IMR-90 (cell line): ENCODE results near the gene NAA35. TPM values are rescaled to one million over a fixed set of nuclear protein-coding genes. Genes with fewer than 3 reads are reported as not detected.

ENCODE experiments used
- ATAC-seq: fragments of 200-7000 bp; cut with Tn5 transposase; 2 replicates; pipeline ENCODE4 v1.9.1; 2020; ENCODE audit warnings: low read depth, mild to moderate bottlenecking, moderate library complexity
- BruUV-seq: library from RNA; stranded (reverse); fragments of 400-500 nt; replicated peaks from 2 replicates; lab custom pipeline; 2021; lab: Mats Ljungman, UMichigan
- CTCF ChIA-PET: fragments of 300-600 bp; formaldehyde crosslinking; extraction: SDS; loops from one replicate; lab custom pipeline; 2021; ENCODE audit warnings: antibody characterized with exemption; lab: Yijun Ruan, JAX
- POLR2A ChIA-PET: fragments of 300-600 bp; sonication (Branson Sonifier 250); formaldehyde crosslinking; loops from one replicate; lab custom pipeline; 2022; ENCODE audit warnings: antibody characterized with exemption; ENCODE audit not compliant: unreplicated experiment; lab: Charles Lee
- DNase-seq: peaks from one replicate; pipeline ENCODE4 v3.0.0; 2013
- H2AFZ ChIP-seq: replicated peaks from 2 replicates; pipeline ENCODE3; 2013; ENCODE audit warnings: low read length, mild to moderate bottlenecking; ENCODE audit not compliant: poor library complexity
- H2AK5ac ChIP-seq: 2 replicates; pipeline ENCODE4 v1.6.1; 2013; ENCODE audit warnings: low read depth, low read length, inconsistent platforms
- H2AK9ac ChIP-seq: replicated peaks from 2 replicates; pipeline ENCODE3; 2013; ENCODE audit warnings: mild to moderate bottlenecking, low read depth, low read length, moderate library complexity; ENCODE audit not compliant: poor library complexity
- H2BK120ac ChIP-seq: 2 replicates; pipeline ENCODE4 v1.6.1; 2013; ENCODE audit warnings: low read depth, low read length, inconsistent platforms
- H2BK15ac ChIP-seq: 3 replicates; pipeline ENCODE4 v1.6.1; 2013; ENCODE audit warnings: low read depth, low read length, inconsistent platforms
- H2BK20ac ChIP-seq: 2 replicates; pipeline ENCODE4 v1.6.1; 2013; ENCODE audit warnings: low read depth, mild to moderate bottlenecking, inconsistent platforms, low read length, moderate library complexity
- H2BK5ac ChIP-seq: 2 replicates; pipeline ENCODE4 v1.6.1; 2013; ENCODE audit warnings: mild to moderate bottlenecking, low read depth, low read length, inconsistent platforms; ENCODE audit not compliant: poor library complexity, severe bottlenecking
- H3K14ac ChIP-seq: replicated peaks from 2 replicates; pipeline ENCODE4 v1.6.1; 2013; ENCODE audit warnings: low read depth, low read length, inconsistent platforms
- H3K18ac ChIP-seq: 2 replicates; pipeline ENCODE4 v1.6.1; 2013; ENCODE audit warnings: low read depth, low read length, control low read depth
- H3K23ac ChIP-seq: 2 replicates; pipeline ENCODE4 v1.6.1; 2013; ENCODE audit warnings: low read depth, low read length, inconsistent platforms
- H3K27ac ChIP-seq: 2 replicates; pipeline ENCODE4 v1.5.1; 2013; ENCODE audit warnings: mild to moderate bottlenecking, control low read depth, low read length; ENCODE audit not compliant: insufficient read depth
- H3K27me3 ChIP-seq: 2 replicates; pipeline ENCODE4 v1.6.1; 2013; ENCODE audit warnings: low read length; ENCODE audit not compliant: control insufficient read depth, insufficient read depth
- H3K36me3 ChIP-seq: 2 replicates; pipeline ENCODE4 v1.6.1; 2013; ENCODE audit warnings: low read length, mixed read lengths; ENCODE audit not compliant: control insufficient read depth, insufficient read depth
- H3K4ac ChIP-seq: 2 replicates; pipeline ENCODE4 v1.6.1; 2013; ENCODE audit warnings: low read depth, low read length, inconsistent platforms
- H3K4me1 ChIP-seq: 2 replicates; pipeline ENCODE4 v1.6.1; 2013; ENCODE audit warnings: low read length, mixed read lengths; ENCODE audit not compliant: control insufficient read depth, insufficient read depth
- H3K4me2 ChIP-seq: 2 replicates; pipeline ENCODE4 v1.6.1; 2013; ENCODE audit warnings: low read depth, mild to moderate bottlenecking, control low read depth, low read length, moderate library complexity
- H3K4me3 ChIP-seq: 2 replicates; pipeline ENCODE4 v1.5.1; 2013; ENCODE audit warnings: low read depth, mild to moderate bottlenecking, control low read depth, low read length, moderate library complexity; ENCODE audit not compliant: insufficient read depth
- H3K56ac ChIP-seq: 2 replicates; pipeline ENCODE4 v1.6.1; 2013; ENCODE audit warnings: low read length, inconsistent platforms; ENCODE audit not compliant: insufficient read depth; ENCODE audit errors: extremely low read depth
- H3K79me1 ChIP-seq, 2 experiments: 2 replicates each; pipeline ENCODE4 v1.6.1; 2013; ENCODE audit warnings: low read length in 2 of 2, inconsistent platforms in 1 of 2, low read depth in 1 of 2
- H3K9ac ChIP-seq: 2 replicates; pipeline ENCODE4 v1.6.1; 2013; ENCODE audit warnings: low read depth, low read length, control low read depth
- H3K9me1 ChIP-seq: 2 replicates; pipeline ENCODE4 v1.6.1; 2013; ENCODE audit warnings: low read length, inconsistent platforms; ENCODE audit not compliant: insufficient read depth
- H3K9me3 ChIP-seq: 2 replicates; pipeline ENCODE4 v1.6.1; 2013; ENCODE audit warnings: low read length; ENCODE audit not compliant: control insufficient read depth, insufficient read depth
- H4K20me1 ChIP-seq: 2 replicates; pipeline ENCODE4 v1.6.1; 2013; ENCODE audit warnings: low read length, inconsistent platforms; ENCODE audit not compliant: insufficient read depth
- H4K5ac ChIP-seq: 2 replicates; pipeline ENCODE4 v1.6.1; 2013; ENCODE audit warnings: mild to moderate bottlenecking, low read depth, low read length, control low read depth
- H4K8ac ChIP-seq, 2 experiments: 2 replicates each; pipeline ENCODE4 v1.6.1; 2013; ENCODE audit warnings: low read depth in 2 of 2, low read length in 2 of 2, control low read depth in 1 of 2, inconsistent platforms in 1 of 2
- H4K91ac ChIP-seq: 2 replicates; pipeline ENCODE4 v1.6.1; 2013; ENCODE audit warnings: low read depth, low read length, inconsistent platforms; ENCODE audit not compliant: insufficient read depth
- BHLHE40 ChIP-seq: fragments of 150-350 bp; IDR thresholded peaks from 2 replicates; pipeline ENCODE4 v1.6.1; 2016; ENCODE audit warnings: mild to moderate bottlenecking, low read depth, low read length
- ELK1 ChIP-seq: fragments of 150-350 bp; IDR thresholded peaks from 2 replicates; pipeline ENCODE4 v1.6.1; 2016; ENCODE audit warnings: low read depth, mild to moderate bottlenecking, low read length, moderate library complexity, borderline replicate concordance
- MAFK ChIP-seq: IDR thresholded peaks from 2 replicates; pipeline ENCODE4 v1.6.1; 2012; ENCODE audit warnings: low read depth, low read length, improper control_type of control experiment
- MAZ ChIP-seq: IDR thresholded peaks from 2 replicates; pipeline ENCODE4 v1.6.1; 2012; ENCODE audit warnings: low read depth, mild to moderate bottlenecking, low read length, improper control_type of control experiment, moderate library complexity, borderline replicate concordance
- RCOR1 ChIP-seq: IDR thresholded peaks from 2 replicates; pipeline ENCODE4 v1.6.1; 2012; ENCODE audit warnings: mild to moderate bottlenecking, low read length, improper control_type of control experiment; ENCODE audit not compliant: insufficient replicate concordance
- SMC3 ChIP-seq: fragments of 150-350 bp; IDR thresholded peaks from 2 replicates; pipeline ENCODE4 v1.6.1; 2016; ENCODE audit warnings: low read depth, mild to moderate bottlenecking, antibody characterized with exemption, low read length, moderate library complexity
- USF2 ChIP-seq: fragments of 150-350 bp; IDR thresholded peaks from 2 replicates; pipeline ENCODE4 v1.6.1; 2017; ENCODE audit warnings: mild to moderate bottlenecking, antibody characterized with exemption, low read length, low read depth
- WGBS, 2 experiments: methylation state at CpG; one replicate each; pipeline versions ENCODE4 v1.1.5 to v1.1.7; 2013; ENCODE audit warnings: missing lambda C conversion rate in 2 of 2; ENCODE audit not compliant: insufficient read length in 1 of 2; ENCODE audit errors: extremely low coverage in 2 of 2; 5-methylcytosine and 5-hydroxymethylcytosine counted together
- dilution Hi-C: fragments of 300-500 bp; cut with HindIII; formaldehyde crosslinking; loops from one replicate; pipeline ENCODE4 v1.14.3; 2018; ENCODE audit warnings: low sequenced_read_pairs; ENCODE audit not compliant: unreplicated experiment
- in situ Hi-C: fragments of 300-500 bp; cut with MboI; formaldehyde crosslinking; loops from 3 replicates; pipeline ENCODE4 v1.14.3; 2019; ENCODE audit warnings: low sequenced_read_pairs, inconsistent platforms, mixed read lengths
- intact Hi-C: fragments of 100-400 bp; cut with micrococcal nuclease; formaldehyde crosslinking; loops from 2 replicates; pipeline ENCODE4 v1.10.0; 2022
- polyA plus RNA-seq, 3 experiments: library from polyadenylated mRNA; depleted of rRNA; stranded (reverse); fragments of >200 nt; gene quantifications; 2 replicates each; pipeline ENCODE4 v1.2.3, GENCODE V29; 2012; ENCODE audit warnings: low replicate concordance in 1 of 3
- total RNA-seq: library from RNA; depleted of rRNA; stranded (reverse); fragments of >200 nt; gene quantifications from 2 replicates; pipeline ENCODE4 v1.2.3, GENCODE V29; 2012

NAA35 gene
- total and polyA plus RNA-seq, 2 of the 4 experiments (the other 2 are of a cell fraction), result 13.1 to 16.5 TPM

GRCh38 chr9:86036555-86036954, 95.6 kb downstream of the NAA35 start:
- H3K9me3 ChIP-seq, result no peaks in the 10 kb centered on the region
- H3K18ac ChIP-seq, result no peak overlapping the region
- H3K27ac ChIP-seq, result no peak overlapping the region
- no peak overlapping the region for H3K9ac ChIP-seq
- intact Hi-C loops (no loop called here), in situ Hi-C loops (no loop called here), dilution Hi-C loops (no loop called here)
- no peak overlapping the region for H3K4ac ChIP-seq
- no peak overlapping the region for H4K91ac ChIP-seq
- H3K79me1 ChIP-seq, result no peaks in the 10 kb centered on the region; a peak in 1 of 4 replicates
- POLR2A ChIA-PET, result no interaction called here
- H3K4me3 ChIP-seq, result no peak overlapping the region
- no peak overlapping the region for H3K4me2 ChIP-seq
- H2AK5ac ChIP-seq, result no peak overlapping the region
- no peak overlapping the region for H2AFZ ChIP-seq
- no peak overlapping the region for H2BK5ac ChIP-seq
- no peak overlapping the region for H4K8ac ChIP-seq
- no peak overlapping the region for H4K5ac ChIP-seq
- DNase-seq, result no peak
- no peak overlapping the region for H2AK9ac ChIP-seq
- no peak for ATAC-seq
- no CpG with 5 or more reads among the region's 9 CpGs for WGBS, 2 experiments
- H3K27me3 ChIP-seq, result no peaks in the 10 kb centered on the region
- H3K56ac ChIP-seq, result no peak overlapping the region
- H2BK120ac ChIP-seq, result no peak overlapping the region
- CTCF ChIA-PET, result no interaction called here
- peaks cover 14% of the 10 kb centered on the region for H3K36me3 ChIP-seq
- peaks cover 5% of the 10 kb centered on the region; the same call in 1 of the 2 replicates for H3K9me1 ChIP-seq
- no peak overlapping the region for H2BK20ac ChIP-seq
- H3K4me1 ChIP-seq, result peaks cover 4% of the 10 kb centered on the region; the same call in 1 of the 2 replicates
- H3K23ac ChIP-seq, result no peak overlapping the region
- no peak overlapping the region for H3K14ac ChIP-seq
- no peak overlapping the region for H2BK15ac ChIP-seq
- no peak for TF ChIP-seq MAZ
- TF ChIP-seq SMC3, result no peak
- no peak for TF ChIP-seq ELK1
- TF ChIP-seq MAFK, result no peak
- no peak for TF ChIP-seq BHLHE40
- TF ChIP-seq USF2, result no peak
- TF ChIP-seq RCOR1, result no peak
- no peaks in the 10 kb centered on the region for H4K20me1 ChIP-seq
- no TSS peak for BruUV-seq
